Osteocyte (in vitro differentiated cells): Measurements from ENCODE around the gene CTBP2. TPM values are rescaled to one million over a fixed set of nuclear protein-coding genes. Genes with fewer than 3 reads are reported as not detected.

Experiments
- DNase-seq: peaks from one replicate; pipeline ENCODE4 v3.0.0; 2021; ENCODE audit warnings: mixed read lengths; ENCODE audit not compliant: unreplicated experiment; ENCODE audit errors: extremely low spot score
- H3K27ac Mint-ChIP-seq: one replicate; pipeline ENCODE4 v1.8.0; 2021; ENCODE audit warnings: mild to moderate bottlenecking, mixed read lengths; ENCODE audit not compliant: unreplicated experiment
- H3K27me3 Mint-ChIP-seq: one replicate; pipeline ENCODE4 v1.8.0; 2021; ENCODE audit warnings: mixed read lengths; ENCODE audit not compliant: unreplicated experiment
- H3K36me3 Mint-ChIP-seq: one replicate; pipeline ENCODE4 v1.8.0; 2021; ENCODE audit warnings: mixed read lengths; ENCODE audit not compliant: unreplicated experiment
- H3K4me1 Mint-ChIP-seq: one replicate; pipeline ENCODE4 v1.8.0; 2021; ENCODE audit warnings: mixed read lengths; ENCODE audit not compliant: unreplicated experiment
- H3K4me3 Mint-ChIP-seq: one replicate; pipeline ENCODE4 v1.8.0; 2021; ENCODE audit warnings: mild to moderate bottlenecking, moderate library complexity, mixed read lengths; ENCODE audit not compliant: unreplicated experiment
- H3K9me3 Mint-ChIP-seq: one replicate; pipeline ENCODE4 v1.8.0; 2021; ENCODE audit warnings: mixed read lengths; ENCODE audit not compliant: unreplicated experiment
- long read RNA-seq: library from polyadenylated mRNA; unstranded; transcript quantifications from one replicate; pipeline ENCODE4 v2.0.0, GENCODE V29; 2021
- total RNA-seq: library from RNA; stranded (reverse); gene quantifications from 2 replicates; pipeline ENCODE4 v1.2.1, GENCODE V29; 2021
- TF ChIP-seq, protein P1 (sequence below): fragments of 200-600 bp; sonication (generic); IDR thresholded peaks from 2 replicates; pipeline ENCODE4 v1.5.0; 2021; ENCODE audit warnings: antibody characterized with exemption, mild to moderate bottlenecking, moderate library complexity

Gene CTBP2
- 125 and 127 TPM in 2 replicates for total RNA-seq
- long read RNA-seq, full-length matches to known transcripts = 5 of 49 reads
- long read RNA-seq, partial matches to known transcripts = 26 of 49 reads
- long read RNA-seq, other reads (novel, unspliced or antisense) = 18 of 49 reads

DNA sequence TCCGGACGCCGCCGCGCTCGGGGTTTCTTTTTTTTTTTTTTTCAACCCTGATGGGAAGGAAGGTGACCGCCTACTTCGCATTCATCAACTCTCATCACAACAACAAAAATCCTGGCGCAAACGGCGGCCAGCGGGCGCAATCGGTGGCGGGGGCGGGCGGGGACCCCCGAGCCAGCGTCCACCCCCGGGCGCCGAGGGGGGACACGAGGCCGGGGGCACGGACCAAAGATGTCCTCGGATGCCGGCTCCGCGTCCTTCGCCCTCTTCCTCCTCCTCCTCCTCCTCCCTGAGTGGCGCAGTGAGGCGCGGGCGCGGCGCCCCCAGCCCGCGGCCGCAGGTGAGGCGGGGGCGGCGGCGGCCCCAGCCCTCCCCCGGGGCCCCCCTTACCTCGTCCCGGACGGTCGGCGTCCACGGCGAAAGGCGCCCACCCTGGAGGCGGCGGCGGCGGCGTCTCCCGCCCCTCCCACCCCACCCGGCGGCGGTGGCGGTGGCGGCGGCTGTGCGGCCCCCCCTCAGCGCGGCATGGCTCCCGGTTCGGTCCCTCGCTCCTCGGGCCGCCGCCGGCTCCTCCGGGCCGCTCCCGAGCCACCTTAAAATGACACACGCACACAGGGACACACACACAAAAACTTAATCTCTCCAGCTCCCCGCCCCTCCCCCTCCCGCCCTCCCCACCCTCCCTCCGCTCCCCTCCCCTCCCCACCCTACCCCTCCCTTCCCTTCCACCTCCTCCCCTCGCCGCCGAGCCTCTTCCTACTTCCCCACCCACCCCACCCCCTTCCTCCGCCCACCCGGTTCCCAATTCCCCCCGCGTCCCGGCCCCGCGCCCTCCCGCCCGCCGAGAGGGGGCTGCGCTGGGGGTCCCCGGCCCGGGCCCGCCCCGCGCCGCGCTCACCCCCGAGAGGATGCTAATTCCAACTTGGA, at the start of gene CTBP2:
TSS of gene CTBP2 (minus strand) at position 632 of the 924 bp plus-strand sequence.
- peaks cover 29% of the 10 kb centered on the region for H3K4me1 Mint-ChIP-seq
- no peaks in the 10 kb centered on the region for H3K9me3 Mint-ChIP-seq
- peak within 1 kb of the TSS; percentile 77 for H3K4me3 Mint-ChIP-seq
- no peaks in the 10 kb centered on the region for H3K27me3 Mint-ChIP-seq
- TF ChIP-seq, protein P1, sequence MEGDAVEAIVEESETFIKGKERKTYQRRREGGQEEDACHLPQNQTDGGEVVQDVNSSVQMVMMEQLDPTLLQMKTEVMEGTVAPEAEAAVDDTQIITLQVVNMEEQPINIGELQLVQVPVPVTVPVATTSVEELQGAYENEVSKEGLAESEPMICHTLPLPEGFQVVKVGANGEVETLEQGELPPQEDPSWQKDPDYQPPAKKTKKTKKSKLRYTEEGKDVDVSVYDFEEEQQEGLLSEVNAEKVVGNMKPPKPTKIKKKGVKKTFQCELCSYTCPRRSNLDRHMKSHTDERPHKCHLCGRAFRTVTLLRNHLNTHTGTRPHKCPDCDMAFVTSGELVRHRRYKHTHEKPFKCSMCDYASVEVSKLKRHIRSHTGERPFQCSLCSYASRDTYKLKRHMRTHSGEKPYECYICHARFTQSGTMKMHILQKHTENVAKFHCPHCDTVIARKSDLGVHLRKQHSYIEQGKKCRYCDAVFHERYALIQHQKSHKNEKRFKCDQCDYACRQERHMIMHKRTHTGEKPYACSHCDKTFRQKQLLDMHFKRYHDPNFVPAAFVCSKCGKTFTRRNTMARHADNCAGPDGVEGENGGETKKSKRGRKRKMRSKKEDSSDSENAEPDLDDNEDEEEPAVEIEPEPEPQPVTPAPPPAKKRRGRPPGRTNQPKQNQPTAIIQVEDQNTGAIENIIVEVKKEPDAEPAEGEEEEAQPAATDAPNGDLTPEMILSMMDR = no peak
- H3K36me3 Mint-ChIP-seq = no peaks in the 10 kb centered on the region
- DNase-seq = peak; percentile 85
- peak within 1 kb of the TSS; percentile 68 for H3K27ac Mint-ChIP-seq

DNA sequence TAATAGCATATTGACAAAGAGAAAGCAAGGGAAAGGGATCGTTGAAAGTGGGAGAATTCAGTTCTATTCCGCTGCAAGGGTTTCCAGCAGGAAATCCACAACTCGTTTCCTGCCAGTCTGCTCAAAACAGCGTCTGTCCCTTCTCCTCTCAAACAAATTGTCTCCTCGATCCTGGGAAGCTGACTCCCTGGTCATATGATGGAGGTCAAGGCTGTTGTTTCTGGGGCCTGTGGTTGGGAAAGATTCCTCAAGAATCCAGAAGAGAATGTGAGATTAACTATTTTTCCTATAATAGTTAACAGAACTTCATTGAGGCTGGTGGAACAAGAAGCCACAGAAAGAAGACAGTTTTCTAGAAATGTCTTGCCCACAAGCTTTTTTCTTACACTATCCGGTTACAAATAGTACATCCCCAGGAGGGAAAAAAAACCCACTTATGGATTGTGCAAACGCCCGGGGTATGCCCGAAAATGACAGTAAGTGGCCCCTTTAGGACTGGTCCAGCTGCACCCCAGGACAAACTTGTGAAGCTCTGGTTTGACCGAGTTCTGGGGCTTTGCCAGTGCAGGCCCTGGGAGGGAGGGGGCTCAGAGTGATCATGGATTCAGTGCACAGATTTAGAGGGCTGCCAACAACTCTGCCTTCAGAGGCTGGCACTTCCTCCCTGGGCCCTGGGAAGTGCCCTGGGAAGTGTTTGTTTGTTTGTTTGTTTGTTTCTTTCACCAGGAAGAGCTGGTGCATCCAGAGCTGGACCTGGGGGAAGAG, 49.4 kb upstream of the CTBP2 start:
- Mint-ChIP-seq H3K27me3 (peaks cover 21% of the 10 kb centered on the region), H3K4me1 (peaks cover 16% of the 10 kb centered on the region), H3K36me3 (no peaks in the 10 kb centered on the region), H3K4me3 (peak overlapping the region; percentile 15), H3K27ac (peak overlapping the region; percentile 79), H3K9me3 (no peaks in the 10 kb centered on the region)
- no peak for DNase-seq
- TF ChIP-seq, protein P1 = no peak

DNA sequence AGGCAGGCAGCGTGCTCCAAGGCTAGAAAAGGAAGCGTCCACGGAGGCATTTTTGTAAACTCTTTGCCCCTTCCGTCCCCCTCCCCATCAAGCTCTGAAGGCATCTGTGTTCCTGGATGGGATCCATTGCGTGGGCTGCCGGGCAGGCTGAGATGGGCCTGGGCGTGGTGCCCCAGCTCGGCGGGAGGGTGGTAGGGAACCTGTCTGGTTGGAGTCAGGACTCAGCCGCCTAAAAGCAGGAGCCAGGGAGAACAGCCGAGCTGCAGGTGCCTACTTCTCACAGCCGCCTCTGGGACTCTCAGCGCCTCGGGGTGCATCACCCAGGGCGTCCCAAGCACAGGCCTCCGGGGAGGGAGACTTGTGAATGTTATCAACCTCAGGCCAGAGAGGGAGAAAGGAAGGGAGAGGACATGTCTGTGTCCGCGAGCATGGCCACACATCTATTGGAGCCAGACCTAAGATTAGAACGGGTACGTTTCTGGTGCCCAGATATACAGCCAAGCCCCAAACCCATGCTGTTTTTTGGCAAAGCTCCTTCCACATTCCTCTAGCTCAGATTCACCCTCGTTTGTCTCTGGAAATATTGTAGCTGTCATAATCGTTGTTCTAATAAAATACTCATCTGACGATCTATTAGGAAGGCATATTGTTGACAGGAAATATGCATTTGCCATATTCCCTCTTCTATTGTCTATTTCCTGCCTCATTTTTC, 48.6 kb upstream of the CTBP2 start:
- TF ChIP-seq, protein P1 = no peak
- Mint-ChIP-seq H3K36me3 (no peaks in the 10 kb centered on the region), H3K9me3 (no peaks in the 10 kb centered on the region), H3K27me3 (peaks cover 21% of the 10 kb centered on the region), H3K27ac (peak overlapping the region; percentile 79), H3K4me1 (peaks cover 16% of the 10 kb centered on the region), H3K4me3 (no peak overlapping the region)
- DNase-seq = no peak

DNA sequence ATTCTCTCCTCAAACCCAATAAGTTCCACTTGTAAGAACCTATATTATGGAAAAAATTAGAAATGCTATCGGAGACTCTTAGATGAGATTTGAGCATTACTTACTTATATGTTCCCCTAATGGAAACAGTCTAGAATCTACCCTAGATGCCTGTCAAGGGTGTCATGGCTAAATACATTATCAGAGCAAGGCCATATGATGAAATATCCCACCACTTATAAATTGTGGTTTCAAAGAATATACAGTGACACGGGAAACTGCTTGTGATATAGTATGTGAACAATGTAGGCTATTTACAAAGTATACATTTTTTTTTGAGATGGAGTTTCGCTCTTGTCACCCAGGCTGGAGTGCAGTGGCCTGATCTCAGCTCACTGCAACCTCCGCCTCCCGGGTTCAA, 46.3 kb upstream of the CTBP2 start:
- Mint-ChIP-seq H3K36me3 (no peaks in the 10 kb centered on the region), H3K4me1 (peaks cover 14% of the 10 kb centered on the region), H3K27me3 (peaks cover 2% of the 10 kb centered on the region), H3K9me3 (no peaks in the 10 kb centered on the region), H3K27ac (no peak overlapping the region), H3K4me3 (no peak overlapping the region)
- DNase-seq = no peak
- TF ChIP-seq, protein P1 = no peak
